HG03025 (cell line): ENCODE results near the gene RARG.

Experiments
- ATAC-seq: cut with Tn5 transposase; IDR thresholded peaks from one replicate; pipeline ENCODE4 v1.9.1; 2021; ENCODE audit warnings: mild to moderate bottlenecking, moderate library complexity; ENCODE audit not compliant: unreplicated experiment, low FRiP score

The RARG gene

GRCh38 chr12:53225635-53226424 lies 6.2 kb downstream of the RARG start:
- no peak for ATAC-seq

- ATAC-seq: no peak
Measured at GRCh38 chr12:53224897-53225634, 6.9 kb downstream of the RARG start.

- no peak for ATAC-seq
Measured at GRCh38 chr12:53224061-53224896, 7.7 kb downstream of the RARG start.

GRCh38 chr12:53223389-53224060 lies 8.5 kb downstream of the RARG start:
- no peak for ATAC-seq

- no peak for ATAC-seq
Measured at GRCh38 chr12:53222806-53223261, 9.2 kb downstream of the RARG start.

GRCh38 chr12:53222170-53222721 lies 9.8 kb downstream of the RARG start:
- no peak for ATAC-seq

- ATAC-seq: peak; percentile 22
Measured at GRCh38 chr12:53221203-53222080, 10.6 kb downstream of the RARG start.

- peak; percentile 42 for ATAC-seq
Measured at GRCh38 chr12:53220694-53221202, 11.3 kb downstream of the RARG start.

GRCh38 chr12:53219956-53220693 lies 11.9 kb downstream of the RARG start:
- peak; percentile 32 for ATAC-seq

GRCh38 chr12:53219292-53219955 lies 12.6 kb downstream of the RARG start:
- ATAC-seq: peak; percentile 23

GRCh38 chr12:53218551-53219291 lies 13.3 kb downstream of the RARG start:
- ATAC-seq: no peak

GRCh38 chr12:53217931-53218307 lies 14.1 kb downstream of the RARG start:
- ATAC-seq: no peak

- ATAC-seq: no peak
Measured at GRCh38 chr12:53217051-53217930, 14.7 kb downstream of the RARG start.

- no peak for ATAC-seq
Measured at GRCh38 chr12:53215497-53215896, 16.5 kb downstream of the RARG start.

- ATAC-seq: no peak
Measured at GRCh38 chr12:53214687-53215455, 17.1 kb downstream of the RARG start.
